Tibial artery (tissue), 4 donors: ENCODE measurements around the gene BCL2L12.

ENCODE experiments used
- DNase-seq, 2 donors: peaks; one replicate each; pipeline ENCODE4 v3.0.0-alpha.2; 2019
- H3K27ac ChIP-seq, 2 donors: fragments of 200-600 bp; sonication (generic) in 1 of 2; 1 replicate in 1 of 2; 2 replicates in 1 of 2; pipeline ENCODE4 v1.5.1; 2018 to 2019; ENCODE audit warnings: mild to moderate bottlenecking in 1 of 2
- H3K27me3 ChIP-seq, 2 donors: fragments of 200-600 bp; sonication (generic) in 1 of 2; one replicate each; pipeline versions ENCODE4 v1.5.1 to v1.6.0; 2016 to 2019
- H3K36me3 ChIP-seq, 3 donors: fragments of 200-600 bp; sonication (generic) in 2 of 3; one replicate each; pipeline ENCODE4 v1.5.1; 2016 to 2019; ENCODE audit warnings: mild to moderate bottlenecking in 2 of 3
- H3K4me1 ChIP-seq, 4 donors: fragments of 200-600 bp; sonication (generic) in 2 of 4; 1 replicate in 3 of 4; 2 replicates in 1 of 4; pipeline ENCODE4 v1.5.1; 2016 to 2019
- H3K4me3 ChIP-seq, 2 donors: fragments of 200-600 bp; sonication (generic) in 1 of 2; 1 replicate in 1 of 2; 2 replicates in 1 of 2; pipeline ENCODE4 v1.5.1; 2018 to 2019; ENCODE audit warnings: mild to moderate bottlenecking in 2 of 2
- H3K9me3 ChIP-seq, 3 donors: fragments of 200-600 bp; sonication (generic) in 1 of 3; one replicate each; pipeline ENCODE4 v1.5.1; 2016 to 2019
- CTCF ChIP-seq, 2 experiments: fragments of 200-600 bp in 1 of 2; fragments of 450-650 bp in 1 of 2; IDR thresholded peaks; one replicate each; pipeline ENCODE4 v1.5.1; 2017 to 2019; ENCODE audit warnings: antibody characterized with exemption in 2 of 2, mild to moderate bottlenecking in 1 of 2, moderate library complexity in 1 of 2
- intact Hi-C: fragments of 100-400 bp; cut with DNase I; formaldehyde crosslinking; loops from one replicate; pipeline ENCODE4 v1.15.0; 2023; ENCODE audit warnings: low total_unique reads

BCL2L12 gene

GRCh38 chr19:49640113-49640898 is 25.4 kb upstream of the BCL2L12 start, which contains the start of gene RRAS:
Gene RRAS, minus strand, starts transcription at chr19:49640143. Its CDS starts 45 bp downstream, at chr19:49640098.
- peaks cover 8 to 23% (median 16%) of the 10 kb centered on the region in 3 donors for H3K36me3 ChIP-seq
- intact Hi-C loops: no loop called here
- TF ChIP-seq CTCF (IDR thresholded peaks at IDR 0.05): no peak
- no peaks in the 10 kb centered on the region for H3K9me3 ChIP-seq
- peaks cover 5 to 59% (median 40%) of the 10 kb centered on the region in 4 donors for H3K4me1 ChIP-seq
- peak within 1 kb of the TSS; percentile 92 to 99 for H3K4me3 ChIP-seq
- peak within 1 kb of the TSS; percentile 93 to 97 for H3K27ac ChIP-seq
- DNase-seq: peak; percentile 100
- H3K27me3 ChIP-seq: no peaks in the 10 kb centered on the region

GRCh38 chr19:49641688-49642491 is 23.8 kb upstream of the BCL2L12 start, which contains the start of gene SCAF1:
Gene SCAF1, plus strand, starts transcription at chr19:49642209. Its CDS starts 2,818 bp downstream, at chr19:49645027.
- intact Hi-C loops: no loop called here
- TF ChIP-seq CTCF (IDR thresholded peaks at IDR 0.05): no peak
- no peaks in the 10 kb centered on the region for H3K9me3 ChIP-seq
- H3K27ac ChIP-seq: peak within 1 kb of the TSS; percentile 95 to 97
- H3K36me3 ChIP-seq: peaks cover 6 to 23% (median 17%) of the 10 kb centered on the region in 3 donors
- DNase-seq: peak; percentile 99 to 100
- H3K4me1 ChIP-seq: peaks cover 5 to 52% (median 38%) of the 10 kb centered on the region in 4 donors
- H3K4me3 ChIP-seq: peak within 1 kb of the TSS; percentile 92 to 99
- no peaks in the 10 kb centered on the region for H3K27me3 ChIP-seq

GRCh38 chr19:49642492-49643035 is 23.2 kb upstream of the BCL2L12 start:
- H3K4me3 ChIP-seq: peak overlapping the region; percentile 92 to 99
- no peaks in the 10 kb centered on the region for H3K27me3 ChIP-seq
- DNase-seq: no peak
- no peaks in the 10 kb centered on the region for H3K9me3 ChIP-seq
- H3K27ac ChIP-seq: peak overlapping the region; percentile 95
- H3K4me1 ChIP-seq: peaks cover 5 to 47% (median 33%) of the 10 kb centered on the region in 4 donors
- intact Hi-C loops: no loop called here
- H3K36me3 ChIP-seq: peaks cover 12 to 29% (median 22%) of the 10 kb centered on the region in 3 donors
- no peak for TF ChIP-seq CTCF (IDR thresholded peaks at IDR 0.05)

- Histone ChIP-seq H3K27ac (peak overlapping the region in 1 of 2 donors; percentile 95), H3K4me1 (peaks cover 5 to 40% (median 29%) of the 10 kb centered on the region in 4 donors), H3K9me3 (no peaks in the 10 kb centered on the region), H3K4me3 (no peak overlapping the region), H3K36me3 (peaks cover 16 to 38% (median 22%) of the 10 kb centered on the region in 3 donors), H3K27me3 (no peaks in the 10 kb centered on the region)
- DNase-seq: no peak
- TF ChIP-seq CTCF (IDR thresholded peaks at IDR 0.05): no peak
- intact Hi-C loops: no loop called here
These were observed 22.3 kb upstream of the BCL2L12 start for GRCh38 chr19:49643466-49643865.

GRCh38 chr19:49645592-49645991 is 20.1 kb upstream of the BCL2L12 start:
- no peak for DNase-seq
- H3K27ac ChIP-seq: no peak overlapping the region
- TF ChIP-seq CTCF (IDR thresholded peaks at IDR 0.05): no peak
- H3K9me3 ChIP-seq: no peaks in the 10 kb centered on the region
- H3K36me3 ChIP-seq: peaks cover 28 to 59% (median 38%) of the 10 kb centered on the region in 3 donors
- H3K4me1 ChIP-seq: peaks cover 5 to 34% (median 25%) of the 10 kb centered on the region in 4 donors
- no peaks in the 10 kb centered on the region for H3K27me3 ChIP-seq
- intact Hi-C loops: no loop called here
- no peak overlapping the region for H3K4me3 ChIP-seq
